HepG2 (cell line): ENCODE data around the gene GTF2F2. TPM values are rescaled to one million over a fixed set of nuclear protein-coding genes. Genes with fewer than 3 reads are reported as not detected.

Experiments
- ATAC-seq: fragments of 200-7000 bp; cut with Tn5 transposase; 3 replicates; pipeline ENCODE4 v1.9.1; 2020; ENCODE audit warnings: mild to moderate bottlenecking, moderate library complexity
- BruUV-seq: library from RNA; stranded (reverse); fragments of 400-500 nt; replicated peaks from 2 replicates; lab custom pipeline; 2021; lab: Mats Ljungman, UMichigan
- CTCF ChIA-PET: fragments of 300-600 bp; formaldehyde crosslinking; extraction: SDS; loops from one replicate; lab custom pipeline; 2021; ENCODE audit warnings: low total read pairs, inconsistent platforms, low intra/inter-chr PET ratio; lab: Yijun Ruan, JAX
- POLR2A ChIA-PET: fragments of 350-600 bp; sonication (Branson Sonifier 250); formaldehyde crosslinking; loops from one replicate; lab custom pipeline; 2020; ENCODE audit warnings: antibody characterized with exemption, inconsistent platforms; lab: Yijun Ruan, JAX
- DNase-seq: peaks from one replicate; pipeline ENCODE4 v3.0.0-alpha.2; 2015; ENCODE audit warnings: low spot score
- FAIRE-seq: peaks from 3 replicates; lab custom pipeline; 2011; peaks lifted over from hg19 to GRCh38; lab: Jason Lieb, UNC
- H2AFZ ChIP-seq: one replicate; pipeline ENCODE4 v1.6.1; 2011; ENCODE audit warnings: low read length, inconsistent platforms
- H3K27ac ChIP-seq: fragments of 300-600 bp; 3 replicates; pipeline ENCODE4 v1.8.0; 2011; ENCODE audit warnings: mixed run types, mild to moderate bottlenecking, mixed read lengths, low read length, inconsistent platforms; ENCODE audit not compliant: insufficient read depth; ENCODE audit errors: extremely low read length
- H3K27me3 ChIP-seq, 2 experiments: fragments of 200-600 bp in 1 of 2; 2 replicates in 1 of 2; 3 replicates in 1 of 2; pipeline versions ENCODE4 v1.6.0 to v1.8.0; 2011; ENCODE audit warnings: low read length in 2 of 2, mild to moderate bottlenecking in 2 of 2, moderate library complexity in 2 of 2, inconsistent platforms in 1 of 2; ENCODE audit not compliant: insufficient read depth in 2 of 2, control insufficient read depth in 1 of 2
- H3K36me3 ChIP-seq, 2 experiments: fragments of 200-600 bp in 1 of 2; replicated peaks in 1 of 2; 2 replicates in 1 of 2; 3 replicates in 1 of 2; pipeline versions ENCODE4 v1.5.1 to v1.8.0; 2011; ENCODE audit warnings: low read length in 2 of 2, inconsistent platforms in 1 of 2; ENCODE audit not compliant: insufficient read depth in 2 of 2, control insufficient read depth in 1 of 2
- H3K4me1 ChIP-seq: 2 replicates; pipeline ENCODE4 v1.5.1; 2012; ENCODE audit warnings: low read length, inconsistent platforms; ENCODE audit not compliant: insufficient read depth
- H3K4me2 ChIP-seq: 2 replicates; pipeline ENCODE4 v1.6.0; 2011; ENCODE audit warnings: low read depth, low read length, inconsistent platforms
- H3K4me3 ChIP-seq, 3 experiments: fragments of 200-600 bp in 1 of 3; sonication (generic), shearing (Covaris generic) in 1 of 3; replicated peaks in 1 of 3; 2 replicates each; pipeline ENCODE4 v1.5.1; 2011 to 2016; ENCODE audit warnings: low read length in 3 of 3, inconsistent platforms in 2 of 3, low read depth in 2 of 3, mild to moderate bottlenecking in 2 of 3, control low read depth in 1 of 3, mixed read lengths in 1 of 3; ENCODE audit not compliant: insufficient read depth in 1 of 3
- H3K79me2 ChIP-seq: one replicate; pipeline ENCODE4 v1.6.1; 2011; ENCODE audit warnings: low read length, inconsistent platforms; ENCODE audit not compliant: insufficient read depth
- H3K9ac ChIP-seq: 2 replicates; pipeline ENCODE4 v1.6.0; 2011; ENCODE audit warnings: mild to moderate bottlenecking, low read depth, low read length, inconsistent platforms; ENCODE audit not compliant: insufficient read depth
- H3K9me3 ChIP-seq: 2 replicates; pipeline ENCODE4 v1.5.1; 2012; ENCODE audit warnings: mild to moderate bottlenecking, low read length
- H4K20me1 ChIP-seq: 2 replicates; pipeline ENCODE4 v1.6.0; 2011; ENCODE audit warnings: inconsistent platforms, mild to moderate bottlenecking, low read length, moderate library complexity; ENCODE audit not compliant: insufficient read depth
- ATF7 ChIP-seq, 2 experiments: fragments of 450-650 bp in 1 of 2; sonication (generic) in 1 of 2; formaldehyde crosslinking in 1 of 2; IDR thresholded peaks; 2 replicates each; pipeline versions ENCODE4 v1.4.0 to v1.6.1; 2016 to 2020; ENCODE audit warnings: antibody characterized with exemption in 1 of 2, mild to moderate bottlenecking in 1 of 2, missing genetic modification reagents in 1 of 2
- HNF4A ChIP-seq: sonication (generic); formaldehyde crosslinking; IDR thresholded peaks from 2 replicates; pipeline ENCODE4 v1.4.0; 2020; ENCODE audit warnings: missing genetic modification reagents
- NFYC ChIP-seq: IDR thresholded peaks from 2 replicates; pipeline ENCODE4 v1.6.1; 2016; ENCODE audit warnings: missing genetic modification reagents, missing compliant biosample characterization
- NR2F1 ChIP-seq, 2 experiments: fragments of 450-650 bp in 1 of 2; formaldehyde crosslinking in 1 of 2; IDR thresholded peaks; 2 replicates each; pipeline versions ENCODE4 v1.5.0 to v1.6.1; 2016 to 2020; ENCODE audit warnings: mild to moderate bottlenecking in 1 of 2, missing compliant biosample characterization in 1 of 2, missing genetic modification reagents in 1 of 2, moderate library complexity in 1 of 2
- NR2F6 ChIP-seq, 2 experiments: IDR thresholded peaks; 2 replicates each; pipeline ENCODE4 v1.6.1; 2016; ENCODE audit warnings: antibody characterized with exemption in 1 of 2, mild to moderate bottlenecking in 1 of 2
- RXRB ChIP-seq: IDR thresholded peaks from 2 replicates; pipeline ENCODE4 v1.6.1; 2016; ENCODE audit warnings: borderline replicate concordance, missing genetic modification reagents, missing compliant biosample characterization
- WGBS: methylation state at CpG from one replicate; pipeline ENCODE4 v1.1.6; 2017; ENCODE audit warnings: low lambda C conversion rate; 5-methylcytosine and 5-hydroxymethylcytosine counted together
- in situ Hi-C: cut with HindIII; loops from 2 replicates; pipeline ENCODE4 v1.10.0; 2017; ENCODE audit warnings: low pct_unique_long_range_greater_than_20kb; ENCODE audit not compliant: extremely low pct_ligation_motif_present
- intact Hi-C: fragments of 100-400 bp; cut with micrococcal nuclease; formaldehyde crosslinking; loops from one replicate; pipeline ENCODE4 v1.10.0; 2022; ENCODE audit not compliant: unreplicated experiment
- polyA plus RNA-seq, 8 experiments: library from polyadenylated mRNA; depleted of rRNA in 3 of 8; stranded (reverse) in 7 of 8; unstranded in 1 of 8; fragments of >200 nt; fragmentation: Illumina TruSeq in 4 of 8; extraction: Trizol in 4 of 8; gene quantifications; 2 replicates each; pipeline versions ENCODE4 v1.2.1 to v1.2.3, GENCODE V29; 2011 to 2016; ENCODE audit warnings: low read depth in 4 of 8, missing spikeins in 1 of 8, mixed read lengths in 1 of 8; ENCODE audit not compliant: insufficient read depth in 1 of 8
- total RNA-seq, 5 experiments: library from RNA; depleted of rRNA; stranded (reverse); fragments of >200 nt; fragmentation: Illumina TruSeq; extraction: Trizol; gene quantifications; 2 replicates each; pipeline ENCODE4 v1.2.3, GENCODE V29; 2016; ENCODE audit warnings: low read depth in 1 of 5
- TF ChIP-seq, protein P1 (sequence below): sonication (generic); formaldehyde crosslinking; IDR thresholded peaks from 2 replicates; pipeline ENCODE4 v1.4.0; 2020; ENCODE audit warnings: missing genetic modification reagents
- TF ChIP-seq, protein P2 (sequence below): sonication (generic); formaldehyde crosslinking; IDR thresholded peaks from 2 replicates; pipeline ENCODE4 v1.4.0; 2020; ENCODE audit warnings: missing genetic modification reagents
- TF ChIP-seq, protein P3 (sequence below): fragments of 450-650 bp; IDR thresholded peaks from 2 replicates; pipeline ENCODE4 v1.6.1; 2017

GTF2F2 gene
- total and polyA plus RNA-seq, 2 of the 13 experiments (the other 11 are each of a cell fraction or from before 2014, with no cell fraction given): 10.6 to 32.8 TPM

DNA sequence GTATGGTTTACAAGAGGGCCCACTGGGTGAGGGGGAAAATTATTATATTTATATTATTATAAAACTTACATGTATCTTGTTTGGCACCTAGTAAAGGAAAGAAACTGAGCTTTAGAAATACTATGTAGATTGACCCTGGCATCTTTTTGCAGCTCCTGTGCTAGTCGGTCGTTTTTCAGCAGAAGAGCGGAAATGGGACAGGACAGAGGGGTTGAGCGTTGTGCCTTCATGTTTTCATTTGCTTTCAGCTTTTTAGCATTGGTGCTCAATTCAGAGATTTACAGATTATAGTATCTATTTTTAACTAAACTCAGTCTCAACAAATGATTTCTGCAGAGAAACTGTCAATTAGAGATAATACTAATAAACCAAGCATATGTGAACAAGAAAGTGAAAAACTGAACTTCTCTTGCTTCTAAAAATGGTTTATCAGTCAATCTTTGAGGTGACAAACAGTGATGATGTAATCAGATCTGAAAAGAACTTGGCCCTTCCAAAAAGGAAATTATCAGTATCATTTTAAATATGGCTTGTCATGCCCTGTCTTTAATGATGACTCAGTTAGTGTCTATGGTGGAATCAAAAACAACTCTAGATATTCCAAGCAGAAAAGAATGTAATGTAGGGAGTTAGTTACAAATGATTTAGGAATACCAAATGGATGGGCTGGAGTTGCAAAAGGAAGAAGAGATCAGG is 137.5 kb downstream of the GTF2F2 start:
- no peaks in the 10 kb centered on the region for H3K27me3 ChIP-seq
- no peak overlapping the region for H3K4me3 ChIP-seq
- H3K4me1 ChIP-seq: peaks cover 43% of the 10 kb centered on the region
- in situ Hi-C loops (no loop called here), intact Hi-C loops (no loop called here)
- no peak for ATAC-seq
- H3K4me2 ChIP-seq: no peak overlapping the region
- DNase-seq: no peak
- no peak for FAIRE-seq
- no peaks in the 10 kb centered on the region for H3K79me2 ChIP-seq
- no peak overlapping the region for H3K27ac ChIP-seq
- no peaks in the 10 kb centered on the region for H4K20me1 ChIP-seq
- POLR2A ChIA-PET: no interaction called here
- no peak overlapping the region for H3K9ac ChIP-seq
- TF ChIP-seq ATF7 (IDR thresholded peaks at IDR 0.05): peak; percentile 69
- no peak for TF ChIP-seq ATF7 (CRISPR knock-in tag; IDR thresholded peaks at IDR 0.05)
- no peak for TF ChIP-seq RXRB (CRISPR knock-in tag)
- TF ChIP-seq, all 625 proteins: peak for 1
- 96% methylated on average over 4 of the region's 4 CpGs for WGBS
- Histone ChIP-seq H3K36me3 (0 out of 5 replicates have a peak, but pooled peaks cover 0 to 6% of the 10 kb centered on the region in 2 experiments), H2AFZ (no peak overlapping the region), H3K9me3 (no peaks in the 10 kb centered on the region)
- no TSS peak for BruUV-seq
- CTCF ChIA-PET: no interaction called here

DNA sequence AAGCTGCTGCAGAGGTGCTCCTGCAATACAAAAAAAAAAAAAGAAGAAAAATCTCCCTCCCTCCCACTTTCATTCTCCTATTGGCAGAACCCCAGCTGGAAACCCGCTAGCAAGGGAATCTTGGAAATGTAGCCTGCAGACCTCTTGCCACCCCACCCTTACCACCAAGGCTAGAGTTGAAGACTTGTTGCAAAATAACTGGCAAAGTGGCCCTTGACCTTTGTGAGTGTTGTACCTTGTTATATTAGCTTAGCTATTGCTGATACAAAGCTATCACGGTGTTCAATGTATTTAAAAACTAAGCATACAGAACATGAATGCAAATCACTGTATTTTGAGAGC is 138.0 kb downstream of the GTF2F2 start:
- WGBS: 71% methylated on average over 2 of the region's 2 CpGs
- H3K27ac ChIP-seq: no peak overlapping the region
- H3K79me2 ChIP-seq: no peaks in the 10 kb centered on the region
- H3K27me3 ChIP-seq: no peaks in the 10 kb centered on the region
- POLR2A ChIA-PET: no interaction called here
- DNase-seq (peak; percentile 10), FAIRE-seq (no peak), ATAC-seq (no peak)
- no peaks in the 10 kb centered on the region for H4K20me1 ChIP-seq
- peaks cover 38% of the 10 kb centered on the region for H3K4me1 ChIP-seq
- 0 out of 5 replicates have a peak, but pooled peaks cover 0 to 6% of the 10 kb centered on the region in 2 experiments for H3K36me3 ChIP-seq
- CTCF ChIA-PET: no interaction called here
- no peaks in the 10 kb centered on the region for H3K9me3 ChIP-seq
- H3K9ac ChIP-seq: no peak overlapping the region
- in situ Hi-C loops: no loop called here
- intact Hi-C loops: no loop called here
- no peak overlapping the region for H3K4me2 ChIP-seq
- no TSS peak for BruUV-seq
- no peak overlapping the region for H2AFZ ChIP-seq
- no peak overlapping the region for H3K4me3 ChIP-seq
- TF ChIP-seq NR2F6 (IDR thresholded peaks at IDR 0.05) (peak; percentile 50; the same call in 1 of the 2 replicates), NR2F6 (CRISPR knock-in tag; IDR thresholded peaks at IDR 0.05) (0 out of 2 replicates have a peak, but pooled peaks have one; percentile 30), NR2F1 (CRISPR knock-in tag; IDR thresholded peaks at IDR 0.05) (0 out of 4 replicates have a peak, but pooled peaks of 1 of the 2 experiments have one; percentile 20), NFYC (no peak), HNF4A (CRISPR knock-in tag) (0 out of 2 replicates have a peak, but pooled peaks have one; percentile 24)
- TF ChIP-seq, protein P1, sequence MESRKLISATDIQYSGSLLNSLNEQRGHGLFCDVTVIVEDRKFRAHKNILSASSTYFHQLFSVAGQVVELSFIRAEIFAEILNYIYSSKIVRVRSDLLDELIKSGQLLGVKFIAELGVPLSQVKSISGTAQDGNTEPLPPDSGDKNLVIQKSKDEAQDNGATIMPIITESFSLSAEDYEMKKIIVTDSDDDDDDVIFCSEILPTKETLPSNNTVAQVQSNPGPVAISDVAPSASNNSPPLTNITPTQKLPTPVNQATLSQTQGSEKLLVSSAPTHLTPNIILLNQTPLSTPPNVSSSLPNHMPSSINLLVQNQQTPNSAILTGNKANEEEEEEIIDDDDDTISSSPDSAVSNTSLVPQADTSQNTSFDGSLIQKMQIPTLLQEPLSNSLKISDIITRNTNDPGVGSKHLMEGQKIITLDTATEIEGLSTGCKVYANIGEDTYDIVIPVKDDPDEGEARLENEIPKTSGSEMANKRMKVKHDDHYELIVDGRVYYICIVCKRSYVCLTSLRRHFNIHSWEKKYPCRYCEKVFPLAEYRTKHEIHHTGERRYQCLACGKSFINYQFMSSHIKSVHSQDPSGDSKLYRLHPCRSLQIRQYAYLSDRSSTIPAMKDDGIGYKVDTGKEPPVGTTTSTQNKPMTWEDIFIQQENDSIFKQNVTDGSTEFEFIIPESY (CRISPR knock-in tag): peak; percentile 49; the same call in 1 of the 2 replicates
- TF ChIP-seq, protein P2, sequence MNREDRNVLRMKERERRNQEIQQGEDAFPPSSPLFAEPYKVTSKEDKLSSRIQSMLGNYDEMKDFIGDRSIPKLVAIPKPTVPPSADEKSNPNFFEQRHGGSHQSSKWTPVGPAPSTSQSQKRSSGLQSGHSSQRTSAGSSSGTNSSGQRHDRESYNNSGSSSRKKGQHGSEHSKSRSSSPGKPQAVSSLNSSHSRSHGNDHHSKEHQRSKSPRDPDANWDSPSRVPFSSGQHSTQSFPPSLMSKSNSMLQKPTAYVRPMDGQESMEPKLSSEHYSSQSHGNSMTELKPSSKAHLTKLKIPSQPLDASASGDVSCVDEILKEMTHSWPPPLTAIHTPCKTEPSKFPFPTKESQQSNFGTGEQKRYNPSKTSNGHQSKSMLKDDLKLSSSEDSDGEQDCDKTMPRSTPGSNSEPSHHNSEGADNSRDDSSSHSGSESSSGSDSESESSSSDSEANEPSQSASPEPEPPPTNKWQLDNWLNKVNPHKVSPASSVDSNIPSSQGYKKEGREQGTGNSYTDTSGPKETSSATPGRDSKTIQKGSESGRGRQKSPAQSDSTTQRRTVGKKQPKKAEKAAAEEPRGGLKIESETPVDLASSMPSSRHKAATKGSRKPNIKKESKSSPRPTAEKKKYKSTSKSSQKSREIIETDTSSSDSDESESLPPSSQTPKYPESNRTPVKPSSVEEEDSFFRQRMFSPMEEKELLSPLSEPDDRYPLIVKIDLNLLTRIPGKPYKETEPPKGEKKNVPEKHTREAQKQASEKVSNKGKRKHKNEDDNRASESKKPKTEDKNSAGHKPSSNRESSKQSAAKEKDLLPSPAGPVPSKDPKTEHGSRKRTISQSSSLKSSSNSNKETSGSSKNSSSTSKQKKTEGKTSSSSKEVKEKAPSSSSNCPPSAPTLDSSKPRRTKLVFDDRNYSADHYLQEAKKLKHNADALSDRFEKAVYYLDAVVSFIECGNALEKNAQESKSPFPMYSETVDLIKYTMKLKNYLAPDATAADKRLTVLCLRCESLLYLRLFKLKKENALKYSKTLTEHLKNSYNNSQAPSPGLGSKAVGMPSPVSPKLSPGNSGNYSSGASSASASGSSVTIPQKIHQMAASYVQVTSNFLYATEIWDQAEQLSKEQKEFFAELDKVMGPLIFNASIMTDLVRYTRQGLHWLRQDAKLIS: no peak
- TF ChIP-seq, protein P3, sequence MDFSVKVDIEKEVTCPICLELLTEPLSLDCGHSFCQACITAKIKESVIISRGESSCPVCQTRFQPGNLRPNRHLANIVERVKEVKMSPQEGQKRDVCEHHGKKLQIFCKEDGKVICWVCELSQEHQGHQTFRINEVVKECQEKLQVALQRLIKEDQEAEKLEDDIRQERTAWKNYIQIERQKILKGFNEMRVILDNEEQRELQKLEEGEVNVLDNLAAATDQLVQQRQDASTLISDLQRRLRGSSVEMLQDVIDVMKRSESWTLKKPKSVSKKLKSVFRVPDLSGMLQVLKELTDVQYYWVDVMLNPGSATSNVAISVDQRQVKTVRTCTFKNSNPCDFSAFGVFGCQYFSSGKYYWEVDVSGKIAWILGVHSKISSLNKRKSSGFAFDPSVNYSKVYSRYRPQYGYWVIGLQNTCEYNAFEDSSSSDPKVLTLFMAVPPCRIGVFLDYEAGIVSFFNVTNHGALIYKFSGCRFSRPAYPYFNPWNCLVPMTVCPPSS: no peak
